ENCODE data around the gene BABAM2. TPM values are rescaled to one million over a fixed set of nuclear protein-coding genes. Genes with fewer than 3 reads are reported as not detected.
"Not testable (repeated sequence)": the region's sequence is repeated elsewhere in the genome, so short reads cannot be mapped to it uniquely, and the experiment has no call there.

BABAM2 gene
- total and polyA plus RNA-seq, 11 donors = 22.2 to 75.1 (median 62.5) TPM

DNA sequence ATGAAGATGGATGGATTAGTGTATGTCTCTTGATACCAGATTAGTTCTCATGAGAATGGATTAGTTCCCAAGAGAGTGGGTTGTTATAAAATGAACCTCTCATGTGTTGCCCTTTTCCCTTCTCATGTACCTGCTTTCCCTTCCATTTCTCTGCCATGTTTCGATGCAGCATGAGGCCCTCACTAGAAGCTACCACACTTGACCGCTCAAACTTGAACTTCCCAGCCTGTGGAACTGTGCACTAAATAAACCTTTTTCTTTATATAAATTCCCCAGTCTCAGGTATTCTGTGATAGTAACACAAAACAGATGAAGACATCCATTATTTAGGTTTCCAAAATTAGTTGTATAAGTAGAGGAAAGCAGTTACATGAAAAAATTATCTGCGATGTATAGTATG lies 73.5 kb downstream of the BABAM2 start:
- H3K27me3 ChIP-seq = no peaks in the 10 kb centered on the region
- no peak for DNase-seq
- TF ChIP-seq, protein P1, sequence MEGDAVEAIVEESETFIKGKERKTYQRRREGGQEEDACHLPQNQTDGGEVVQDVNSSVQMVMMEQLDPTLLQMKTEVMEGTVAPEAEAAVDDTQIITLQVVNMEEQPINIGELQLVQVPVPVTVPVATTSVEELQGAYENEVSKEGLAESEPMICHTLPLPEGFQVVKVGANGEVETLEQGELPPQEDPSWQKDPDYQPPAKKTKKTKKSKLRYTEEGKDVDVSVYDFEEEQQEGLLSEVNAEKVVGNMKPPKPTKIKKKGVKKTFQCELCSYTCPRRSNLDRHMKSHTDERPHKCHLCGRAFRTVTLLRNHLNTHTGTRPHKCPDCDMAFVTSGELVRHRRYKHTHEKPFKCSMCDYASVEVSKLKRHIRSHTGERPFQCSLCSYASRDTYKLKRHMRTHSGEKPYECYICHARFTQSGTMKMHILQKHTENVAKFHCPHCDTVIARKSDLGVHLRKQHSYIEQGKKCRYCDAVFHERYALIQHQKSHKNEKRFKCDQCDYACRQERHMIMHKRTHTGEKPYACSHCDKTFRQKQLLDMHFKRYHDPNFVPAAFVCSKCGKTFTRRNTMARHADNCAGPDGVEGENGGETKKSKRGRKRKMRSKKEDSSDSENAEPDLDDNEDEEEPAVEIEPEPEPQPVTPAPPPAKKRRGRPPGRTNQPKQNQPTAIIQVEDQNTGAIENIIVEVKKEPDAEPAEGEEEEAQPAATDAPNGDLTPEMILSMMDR (IDR thresholded peaks at IDR 0.05) = no peak
- no peak for TF ChIP-seq POLR2A (IDR thresholded peaks at IDR 0.05)
- no peak overlapping the region for H3K4me3 ChIP-seq
- no peaks in the 10 kb centered on the region for H3K36me3 ChIP-seq
- intact Hi-C loops (cut with DNase I) = loop anchor here in 1 of 10 donors (10.0 kb wide), 1 partner anchor 151 kb away; no protein-coding TSS in a partner anchor
- H3K4me1 ChIP-seq = peaks cover 2 to 48% (median 28%) of the 10 kb centered on the region in 12 donors
- H3K27ac ChIP-seq = no peak overlapping the region
- H3K9me3 ChIP-seq = peaks cover 0 to 9% (median 0%) of the 10 kb centered on the region in 12 donors
- no peak for ATAC-seq
- 81 to 99% (median 97%) methylated on average over 3 of the region's 3 CpGs for WGBS, 4 donors

DNA sequence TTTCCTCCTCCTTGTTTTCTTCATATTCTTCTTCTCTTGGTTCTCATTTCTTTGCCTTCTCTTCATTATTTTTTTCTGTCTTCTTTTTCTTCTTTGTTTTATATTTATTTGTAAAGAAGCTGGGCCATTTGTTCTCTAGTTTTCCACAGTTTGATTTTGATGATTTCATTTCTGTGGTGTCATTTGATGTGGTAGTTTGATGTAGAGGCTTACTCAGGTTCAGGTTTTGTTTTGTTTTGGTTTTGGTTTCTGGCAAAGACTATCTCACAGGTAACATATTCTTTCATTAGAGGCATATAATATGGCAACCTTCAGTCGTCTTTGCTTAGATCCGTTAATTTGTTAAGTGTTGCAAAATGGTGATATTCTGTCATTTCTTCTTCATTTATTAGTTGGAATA lies 75.3 kb downstream of the BABAM2 start:
- no peaks in the 10 kb centered on the region for H3K27me3 ChIP-seq
- no peaks in the 10 kb centered on the region for H3K36me3 ChIP-seq
- intact Hi-C loops (cut with DNase I) = loop anchor here in 1 of 10 donors (10.0 kb wide), 1 partner anchor 149 kb away; no protein-coding TSS in a partner anchor
- no peak overlapping the region for H3K27ac ChIP-seq
- ATAC-seq (no peak), DNase-seq (no peak)
- H3K4me3 ChIP-seq = no peak overlapping the region
- peaks cover 0 to 30% (median 12%) of the 10 kb centered on the region in 12 donors for H3K4me1 ChIP-seq
- 88 to 99% (median 94%) methylated on average over 2 of the region's 2 CpGs for WGBS, 4 donors
- no peak for TF ChIP-seq POLR2A (IDR thresholded peaks at IDR 0.05)
- TF ChIP-seq, protein P1 (IDR thresholded peaks at IDR 0.05) = no peak
- peaks cover 0 to 9% (median 0%) of the 10 kb centered on the region in 12 donors for H3K9me3 ChIP-seq

- peak in 1 of 5 donors; percentile 18 for DNase-seq
- no peaks in the 10 kb centered on the region for H3K36me3 ChIP-seq
- WGBS, 4 donors = 51 to 75% (median 64%) methylated on average over 3 of the region's 3 CpGs
- H3K27me3 ChIP-seq = no peaks in the 10 kb centered on the region
- no peak overlapping the region for H3K4me3 ChIP-seq
- TF ChIP-seq POLR2A (IDR thresholded peaks at IDR 0.05) = no peak
- TF ChIP-seq, protein P1 (IDR thresholded peaks at IDR 0.05) = no peak
- peak overlapping the region in 3 of 12 donors; percentile 3 to 43 (median 11) for H3K27ac ChIP-seq
- peaks cover 0 to 24% (median 12%) of the 10 kb centered on the region in 12 donors for H3K4me1 ChIP-seq
- intact Hi-C loops (cut with DNase I) = loop anchor here in 1 of 10 donors (10.0 kb wide), 1 partner anchor 148 kb away; no protein-coding TSS in a partner anchor
- peak; percentile 57 to 76 (median 60) for ATAC-seq
- peaks cover 0 to 9% (median 0%) of the 10 kb centered on the region in 12 donors for H3K9me3 ChIP-seq
Measured at GRCh38 chr2:27966466-27966865, 75.9 kb downstream of the BABAM2 start.

GRCh38 chr2:27967076-27967475 lies 76.5 kb downstream of the BABAM2 start:
- no peaks in the 10 kb centered on the region for H3K27me3 ChIP-seq
- no peaks in the 10 kb centered on the region for H3K36me3 ChIP-seq
- WGBS, 4 donors = 60 to 77% (median 67%) methylated on average over 4 of the region's 4 CpGs
- H3K4me3 ChIP-seq = no peak overlapping the region
- H3K27ac ChIP-seq = peak overlapping the region in 1 of 12 donors; percentile 43
- TF ChIP-seq, protein P1 (IDR thresholded peaks at IDR 0.05) = no peak
- TF ChIP-seq POLR2A (IDR thresholded peaks at IDR 0.05) = no peak
- no peak for DNase-seq
- peaks cover 0 to 23% (median 12%) of the 10 kb centered on the region in 12 donors for H3K4me1 ChIP-seq
- intact Hi-C loops (cut with DNase I) = loop anchor here in 1 of 10 donors (10.0 kb wide), 1 partner anchor 148 kb away; no protein-coding TSS in a partner anchor
- peaks cover 0 to 9% (median 0%) of the 10 kb centered on the region in 12 donors for H3K9me3 ChIP-seq
- no peak for ATAC-seq

GRCh38 chr2:27968045-27968444 lies 77.5 kb downstream of the BABAM2 start:
- H3K27me3 ChIP-seq, H3K27ac ChIP-seq, H3K36me3 ChIP-seq, DNase-seq, H3K4me3 ChIP-seq, H3K9me3 ChIP-seq, ATAC-seq: not testable (repeated sequence)
- WGBS, 4 donors = 95 to 98% (median 97%) methylated on average over 4 of the region's 4 CpGs
- H3K4me1 ChIP-seq = peaks cover 0 to 22% (median 12%) of the 10 kb centered on the region in 12 donors
- intact Hi-C loops (cut with DNase I) = loop anchor here in 1 of 10 donors (10.0 kb wide), 1 partner anchor 147 kb away; no protein-coding TSS in a partner anchor

DNA sequence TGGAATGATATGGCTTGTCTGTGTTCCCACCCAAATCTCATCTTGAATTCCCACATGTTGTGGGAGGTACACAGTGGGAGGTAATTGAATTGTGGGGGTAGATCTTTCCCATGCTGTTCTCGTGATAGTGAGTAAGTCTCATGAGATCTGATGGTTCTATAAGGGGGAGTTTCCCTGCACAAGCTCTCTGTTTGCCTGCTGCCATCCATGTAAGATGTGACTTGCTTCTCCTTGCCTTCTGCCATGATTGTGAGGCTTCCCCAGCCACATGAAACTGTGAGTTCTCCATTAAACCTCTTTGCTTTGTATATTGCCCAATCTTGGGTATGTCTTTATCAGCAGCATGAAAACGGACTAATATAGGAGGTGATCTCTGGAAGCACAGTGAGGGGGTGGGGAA lies 78.4 kb downstream of the BABAM2 start:
- 91 to 99% (median 96%) methylated on average over 2 of the region's 2 CpGs for WGBS, 4 donors
- not testable (repeated sequence) for ATAC-seq, H3K9me3 ChIP-seq

More for the DNA sequence above, 78.4 kb downstream of the BABAM2 start:
- H3K4me1 ChIP-seq = peaks cover 0 to 22% (median 12%) of the 10 kb centered on the region in 12 donors
- H3K4me3 ChIP-seq, H3K27me3 ChIP-seq, H3K36me3 ChIP-seq, H3K27ac ChIP-seq, DNase-seq: not testable (repeated sequence)
- intact Hi-C loops (cut with DNase I) = loop anchor here in 1 of 10 donors (10.0 kb wide), 1 partner anchor 146 kb away; no protein-coding TSS in a partner anchor

Data from heart left ventricle (tissue), 16 donors.